Tibial nerve (tissue), 4 donors: ENCODE data around the gene UBD. TPM values are rescaled to one million over a fixed set of nuclear protein-coding genes. Genes with fewer than 3 reads are reported as not detected.

Experiments used
- DNase-seq, 2 donors: peaks; one replicate each; pipeline ENCODE4 v3.0.0-alpha.2; 2019; ENCODE audit warnings: low spot score in 2 of 2
- H3K27ac ChIP-seq, 4 donors: fragments of 200-600 bp; sonication (generic) in 3 of 4; one replicate each; pipeline ENCODE4 v1.5.1; 2017 to 2019; ENCODE audit warnings: mild to moderate bottlenecking in 1 of 4
- H3K27me3 ChIP-seq, 2 donors: fragments of 200-600 bp; sonication (generic) in 1 of 2; one replicate each; pipeline versions ENCODE4 v1.5.1 to v1.6.0; 2017 to 2019
- H3K36me3 ChIP-seq, 3 donors: fragments of 200-600 bp; sonication (generic); one replicate each; pipeline ENCODE4 v1.5.1; 2018 to 2019
- H3K4me1 ChIP-seq, 4 donors: fragments of 200-600 bp; sonication (generic) in 3 of 4; one replicate each; pipeline ENCODE4 v1.5.1; 2017 to 2019
- H3K4me3 ChIP-seq, 4 donors: fragments of 200-600 bp; sonication (generic) in 3 of 4; one replicate each; pipeline ENCODE4 v1.5.1; 2017 to 2019; ENCODE audit warnings: mild to moderate bottlenecking in 1 of 4, moderate library complexity in 1 of 4
- H3K9me3 ChIP-seq, 4 donors: fragments of 200-600 bp; sonication (generic) in 3 of 4; one replicate each; pipeline ENCODE4 v1.5.1; 2017 to 2019
- EP300 ChIP-seq, 2 donors: sonication (generic); formaldehyde crosslinking; IDR thresholded peaks; one replicate each; pipeline ENCODE4 v1.6.1; 2017; ENCODE audit warnings: antibody characterized with exemption in 2 of 2, mild to moderate bottlenecking in 1 of 2
- POLR2A ChIP-seq, 2 donors: fragments of 450-650 bp; IDR thresholded peaks; one replicate each; pipeline ENCODE4 v1.6.1; 2017; ENCODE audit warnings: antibody characterized with exemption in 2 of 2, mild to moderate bottlenecking in 2 of 2, moderate library complexity in 2 of 2
- WGBS, 2 donors: methylation state at CpG; one replicate each; pipeline ENCODE4 v1.1.5; 2018; 5-methylcytosine and 5-hydroxymethylcytosine counted together
- total RNA-seq, 4 donors: library from RNA; depleted of rRNA; stranded (reverse); fragments of >200 nt; gene quantifications; one replicate each; pipeline ENCODE4 v1.1.0, GENCODE V29; 2016
- TF ChIP-seq, protein P1 (sequence below), 5 experiments: fragments of 200-600 bp in 3 of 5; fragments of 450-650 bp in 2 of 5; sonication (generic) in 3 of 5; IDR thresholded peaks; one replicate each; pipeline ENCODE4 v1.5.1; 2016 to 2019; ENCODE audit warnings: antibody characterized with exemption in 5 of 5, mild to moderate bottlenecking in 3 of 5, moderate library complexity in 2 of 5

The UBD gene
- total RNA-seq, 4 donors from 2014 or later = 0.63 to 11.6 TPM; not detected in 2

GRCh38 chr6:29517728-29518440 is 41.6 kb downstream of the UBD start:
- no peak for DNase-seq
- no peaks in the 10 kb centered on the region for H3K36me3 ChIP-seq
- H3K4me3 ChIP-seq = no peak overlapping the region
- H3K4me1 ChIP-seq = no peaks in the 10 kb centered on the region
- H3K27me3 ChIP-seq = no peaks in the 10 kb centered on the region
- WGBS, 2 donors = 76 to 86% methylated on average over 6 to 7 of the region's 7 CpGs
- H3K27ac ChIP-seq = no peak overlapping the region
- peaks cover 0 to 16% (median 0%) of the 10 kb centered on the region in 4 donors for H3K9me3 ChIP-seq
- no peak for TF ChIP-seq EP300 (IDR thresholded peaks at IDR 0.05)
- no peak for TF ChIP-seq POLR2A (IDR thresholded peaks at IDR 0.05)
- TF ChIP-seq, protein P1, sequence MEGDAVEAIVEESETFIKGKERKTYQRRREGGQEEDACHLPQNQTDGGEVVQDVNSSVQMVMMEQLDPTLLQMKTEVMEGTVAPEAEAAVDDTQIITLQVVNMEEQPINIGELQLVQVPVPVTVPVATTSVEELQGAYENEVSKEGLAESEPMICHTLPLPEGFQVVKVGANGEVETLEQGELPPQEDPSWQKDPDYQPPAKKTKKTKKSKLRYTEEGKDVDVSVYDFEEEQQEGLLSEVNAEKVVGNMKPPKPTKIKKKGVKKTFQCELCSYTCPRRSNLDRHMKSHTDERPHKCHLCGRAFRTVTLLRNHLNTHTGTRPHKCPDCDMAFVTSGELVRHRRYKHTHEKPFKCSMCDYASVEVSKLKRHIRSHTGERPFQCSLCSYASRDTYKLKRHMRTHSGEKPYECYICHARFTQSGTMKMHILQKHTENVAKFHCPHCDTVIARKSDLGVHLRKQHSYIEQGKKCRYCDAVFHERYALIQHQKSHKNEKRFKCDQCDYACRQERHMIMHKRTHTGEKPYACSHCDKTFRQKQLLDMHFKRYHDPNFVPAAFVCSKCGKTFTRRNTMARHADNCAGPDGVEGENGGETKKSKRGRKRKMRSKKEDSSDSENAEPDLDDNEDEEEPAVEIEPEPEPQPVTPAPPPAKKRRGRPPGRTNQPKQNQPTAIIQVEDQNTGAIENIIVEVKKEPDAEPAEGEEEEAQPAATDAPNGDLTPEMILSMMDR (IDR thresholded peaks at IDR 0.05) = no peak

DNA sequence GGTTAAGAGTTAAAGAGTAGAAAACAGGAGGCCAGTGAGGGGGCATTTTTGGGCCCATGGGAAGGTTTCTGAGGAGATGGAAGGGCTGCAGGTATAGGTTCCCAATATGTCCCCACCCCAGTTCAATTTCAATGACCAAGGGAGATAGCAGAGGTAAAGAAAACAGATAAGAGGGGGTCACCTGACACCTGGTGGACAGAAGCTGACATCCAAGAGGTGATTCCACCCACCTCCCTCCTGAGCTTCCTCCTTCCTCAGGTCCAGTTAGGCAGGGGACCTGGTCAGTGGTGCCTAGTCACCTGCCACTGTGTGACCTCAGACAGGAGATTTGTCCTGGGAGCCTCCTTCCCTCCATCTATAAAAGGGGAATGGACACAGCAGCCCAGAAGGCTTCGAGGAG is 42.3 kb downstream of the UBD start:
- Histone ChIP-seq H3K27ac (no peak overlapping the region), H3K36me3 (no peaks in the 10 kb centered on the region), H3K4me3 (no peak overlapping the region), H3K4me1 (no peaks in the 10 kb centered on the region), H3K9me3 (peaks cover 0 to 16% (median 0%) of the 10 kb centered on the region in 4 donors), H3K27me3 (no peaks in the 10 kb centered on the region)
- 60 to 77% methylated on average over 1 of the region's 1 CpG for WGBS, 2 donors
- no peak for DNase-seq
- TF ChIP-seq POLR2A (IDR thresholded peaks at IDR 0.05) (no peak), EP300 (IDR thresholded peaks at IDR 0.05) (no peak)
- TF ChIP-seq, protein P1 (IDR thresholded peaks at IDR 0.05) = no peak

- H3K36me3 ChIP-seq = no peaks in the 10 kb centered on the region
- WGBS, 2 donors = 44 to 56% methylated on average over 6 of the region's 6 CpGs
- no peak overlapping the region for H3K27ac ChIP-seq
- no peak for DNase-seq
- H3K27me3 ChIP-seq = no peaks in the 10 kb centered on the region
- no peaks in the 10 kb centered on the region for H3K4me1 ChIP-seq
- H3K9me3 ChIP-seq = peaks cover 0 to 16% (median 0%) of the 10 kb centered on the region in 4 donors
- H3K4me3 ChIP-seq = no peak overlapping the region
- TF ChIP-seq, protein P1 (IDR thresholded peaks at IDR 0.05) = no peak
- TF ChIP-seq EP300 (IDR thresholded peaks at IDR 0.05) = no peak
- TF ChIP-seq POLR2A (IDR thresholded peaks at IDR 0.05) = no peak
These were observed 43.4 kb downstream of the UBD start for GRCh38 chr6:29516108-29516507.

DNA sequence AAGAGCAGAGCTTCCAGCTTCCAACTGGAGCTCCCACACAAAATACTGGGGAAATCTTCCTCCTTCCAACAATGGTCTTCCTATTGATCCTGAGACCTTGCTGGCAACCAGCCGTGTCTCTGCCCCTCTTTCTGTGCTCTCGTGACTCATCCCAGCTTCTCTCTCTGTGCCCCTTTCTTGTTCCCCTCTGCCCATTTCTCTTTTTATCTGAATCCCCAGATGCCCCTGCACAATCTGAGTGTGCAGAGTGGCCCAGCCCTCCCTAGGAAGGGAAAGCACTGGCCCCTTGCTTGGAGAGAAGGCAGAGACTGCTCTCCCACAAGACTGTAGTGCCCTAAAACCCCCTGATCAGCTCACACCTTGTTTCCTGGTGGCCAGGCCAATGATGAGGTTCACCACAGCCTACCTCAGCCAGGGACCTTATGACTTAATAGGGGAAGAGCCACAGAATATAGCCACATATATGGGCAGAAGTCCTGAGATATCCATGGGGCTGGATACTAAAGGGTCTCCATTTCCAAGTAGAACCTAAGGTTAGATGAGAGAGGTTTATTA is 48.7 kb downstream of the UBD start:
- H3K9me3 ChIP-seq = peaks cover 0 to 3% (median 0%) of the 10 kb centered on the region in 4 donors
- WGBS, 2 donors = 51 to 56% methylated on average over 2 of the region's 2 CpGs
- DNase-seq = no peak
- no peaks in the 10 kb centered on the region for H3K27me3 ChIP-seq
- no peak overlapping the region for H3K27ac ChIP-seq
- H3K36me3 ChIP-seq = no peaks in the 10 kb centered on the region
- TF ChIP-seq POLR2A (IDR thresholded peaks at IDR 0.05) = no peak
- TF ChIP-seq, protein P1 (IDR thresholded peaks at IDR 0.05) = no peak
- TF ChIP-seq EP300 (IDR thresholded peaks at IDR 0.05) = no peak
- H3K4me1 ChIP-seq = no peaks in the 10 kb centered on the region
- no peak overlapping the region for H3K4me3 ChIP-seq

DNA sequence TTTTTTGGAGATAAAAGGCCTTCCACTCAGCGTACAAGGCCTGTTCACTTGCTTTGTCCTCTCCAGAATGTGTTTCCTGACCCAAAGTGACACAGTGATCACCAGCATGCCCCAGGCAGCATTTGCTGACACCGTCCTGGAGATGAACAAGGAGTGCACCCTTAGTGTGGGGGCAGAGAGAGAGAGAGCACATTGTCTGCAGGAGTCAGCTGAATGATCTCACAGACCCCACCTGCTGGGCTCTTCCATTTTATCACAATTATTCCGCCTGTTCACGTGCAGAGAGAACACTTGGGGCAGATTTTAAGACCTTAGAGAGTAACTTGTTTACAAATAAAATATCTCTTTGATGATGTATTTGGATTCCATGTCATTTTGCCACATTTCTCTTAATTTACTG is 49.3 kb downstream of the UBD start:
- TF ChIP-seq POLR2A (IDR thresholded peaks at IDR 0.05) (no peak), EP300 (IDR thresholded peaks at IDR 0.05) (no peak)
- TF ChIP-seq, protein P1 (IDR thresholded peaks at IDR 0.05) = no peak
- Histone ChIP-seq H3K36me3 (no peaks in the 10 kb centered on the region), H3K27ac (no peak overlapping the region), H3K9me3 (no peaks in the 10 kb centered on the region), H3K4me1 (no peaks in the 10 kb centered on the region), H3K27me3 (no peaks in the 10 kb centered on the region), H3K4me3 (no peak overlapping the region)
- no peak for DNase-seq
- 19 to 25% methylated on average over 4 of the region's 4 CpGs for WGBS, 2 donors
